ENCODE measurements around the gene MCTP1. TPM values are rescaled to one million over a fixed set of nuclear protein-coding genes. Genes with fewer than 3 reads are reported as not detected.

The MCTP1 gene
- total RNA-seq, 1 experiment from 2014 or later, result 25.8 TPM

DNA sequence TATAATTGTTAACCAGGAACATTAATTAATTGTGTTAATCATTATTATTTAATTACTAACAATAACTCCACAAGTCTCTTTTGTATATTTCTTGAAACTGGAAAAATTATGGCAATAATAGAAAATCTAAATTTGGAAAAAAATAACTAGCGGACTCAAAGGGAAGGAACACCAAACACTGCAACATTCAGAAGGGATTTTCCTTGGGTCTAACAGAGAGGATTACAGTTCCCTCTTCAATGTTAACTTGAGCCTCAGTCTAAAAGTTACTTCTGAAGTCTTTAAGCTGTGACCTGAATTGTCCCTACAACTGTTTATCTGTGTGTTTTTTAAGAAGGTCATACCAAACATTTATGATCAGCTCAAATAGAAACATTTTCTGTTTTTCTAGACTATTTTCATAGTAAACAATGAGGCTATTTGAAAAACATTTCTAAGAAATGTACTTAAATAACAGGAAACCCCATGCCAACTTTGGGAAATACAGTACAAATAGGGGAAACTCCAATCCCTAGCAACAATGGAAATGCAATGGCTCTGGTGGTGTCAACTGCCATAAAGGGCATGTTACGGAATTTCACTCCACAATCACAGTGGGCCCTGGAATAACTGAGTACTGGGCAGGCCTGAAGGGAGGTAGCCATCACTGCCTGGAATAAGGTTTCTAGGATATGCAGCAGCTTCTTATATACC is 61.2 kb downstream of the MCTP1 start:
- BruUV-seq (replicated peaks), result no TSS peak
- CTCF ChIA-PET, result no interaction called here
- H3K27ac ChIP-seq (ENCODE audit: low read depth, low read length, poor library complexity, severe bottlenecking), result no peak overlapping the region

DNA sequence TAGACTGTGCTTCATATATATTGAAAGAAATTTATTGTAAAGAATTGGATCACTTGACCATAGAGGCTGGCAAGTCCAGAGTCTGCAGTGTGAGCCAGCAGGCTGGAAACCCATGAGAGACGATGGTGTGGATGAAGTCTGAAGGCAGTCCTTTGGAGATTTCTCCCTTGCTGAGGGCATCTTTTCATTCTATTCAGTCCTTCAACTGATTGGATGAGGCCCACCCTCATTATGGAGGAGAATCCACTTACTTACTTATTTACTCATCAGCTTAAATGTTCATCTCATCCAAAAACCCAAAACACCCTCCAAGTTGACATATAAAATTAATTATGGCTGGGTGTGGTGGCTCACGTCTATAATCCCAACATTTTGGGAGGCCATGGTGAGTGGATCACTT is 62.1 kb downstream of the MCTP1 start:
- H3K4me3 ChIP-seq (ENCODE audit: low read depth, low read length, poor library complexity, severe bottlenecking), result no peak overlapping the region
- POLR2A ChIA-PET (ENCODE audit: low non-redundant PET), result interaction anchor here (0.5 kb wide), 1 partner anchor 31 kb away, joined by 3 read pairs; no protein-coding TSS in a partner anchor
- H3K27ac ChIP-seq (ENCODE audit: low read depth, low read length, poor library complexity, severe bottlenecking), result no peak overlapping the region
- intact Hi-C loops (cut with micrococcal nuclease; ENCODE audit: unreplicated experiment), result no loop called here
- H3K36me3 ChIP-seq (ENCODE audit: insufficient read depth, low read length, poor library complexity, severe bottlenecking), result no peaks in the 10 kb centered on the region
- CTCF ChIA-PET, result no interaction called here
- H3K27me3 ChIP-seq (replicated peaks; ENCODE audit: insufficient read depth, low read depth, low read length, poor library complexity), result no peaks in the 10 kb centered on the region
- BruUV-seq (replicated peaks), result no TSS peak
- no peaks in the 10 kb centered on the region for H3K9me3 ChIP-seq (ENCODE audit: low read depth, low read length, poor library complexity, severe bottlenecking)
- no peak for DNase-seq (ENCODE audit: low spot score)
- H3K4me1 ChIP-seq (ENCODE audit: insufficient read depth, low read length, poor library complexity, severe bottlenecking), result no peaks in the 10 kb centered on the region
- no peak for TF ChIP-seq EZH2 (IDR thresholded peaks at IDR 0.05; ENCODE audit: borderline replicate concordance, low read depth, low read length, poor library complexity, severe bottlenecking)
- TF ChIP-seq, protein P1, sequence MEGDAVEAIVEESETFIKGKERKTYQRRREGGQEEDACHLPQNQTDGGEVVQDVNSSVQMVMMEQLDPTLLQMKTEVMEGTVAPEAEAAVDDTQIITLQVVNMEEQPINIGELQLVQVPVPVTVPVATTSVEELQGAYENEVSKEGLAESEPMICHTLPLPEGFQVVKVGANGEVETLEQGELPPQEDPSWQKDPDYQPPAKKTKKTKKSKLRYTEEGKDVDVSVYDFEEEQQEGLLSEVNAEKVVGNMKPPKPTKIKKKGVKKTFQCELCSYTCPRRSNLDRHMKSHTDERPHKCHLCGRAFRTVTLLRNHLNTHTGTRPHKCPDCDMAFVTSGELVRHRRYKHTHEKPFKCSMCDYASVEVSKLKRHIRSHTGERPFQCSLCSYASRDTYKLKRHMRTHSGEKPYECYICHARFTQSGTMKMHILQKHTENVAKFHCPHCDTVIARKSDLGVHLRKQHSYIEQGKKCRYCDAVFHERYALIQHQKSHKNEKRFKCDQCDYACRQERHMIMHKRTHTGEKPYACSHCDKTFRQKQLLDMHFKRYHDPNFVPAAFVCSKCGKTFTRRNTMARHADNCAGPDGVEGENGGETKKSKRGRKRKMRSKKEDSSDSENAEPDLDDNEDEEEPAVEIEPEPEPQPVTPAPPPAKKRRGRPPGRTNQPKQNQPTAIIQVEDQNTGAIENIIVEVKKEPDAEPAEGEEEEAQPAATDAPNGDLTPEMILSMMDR (conservative IDR thresholded peaks at IDR 0.05; ENCODE audit: low read depth, low read length), result no peak

More for the DNA sequence above, 61.2 kb downstream of the MCTP1 start:
- Histone ChIP-seq H3K4me1 (ENCODE audit: insufficient read depth, low read length, poor library complexity, severe bottlenecking) (no peaks in the 10 kb centered on the region), H3K27me3 (replicated peaks; ENCODE audit: insufficient read depth, low read depth, low read length, poor library complexity) (no peaks in the 10 kb centered on the region), H3K4me3 (ENCODE audit: low read depth, low read length, poor library complexity, severe bottlenecking) (no peak overlapping the region), H3K9me3 (ENCODE audit: low read depth, low read length, poor library complexity, severe bottlenecking) (no peaks in the 10 kb centered on the region), H3K36me3 (ENCODE audit: insufficient read depth, low read length, poor library complexity, severe bottlenecking) (no peaks in the 10 kb centered on the region)
- no peak for TF ChIP-seq EZH2 (IDR thresholded peaks at IDR 0.05; ENCODE audit: borderline replicate concordance, low read depth, low read length, poor library complexity, severe bottlenecking)
- TF ChIP-seq, protein P1 (conservative IDR thresholded peaks at IDR 0.05; ENCODE audit: low read depth, low read length), result no peak
- intact Hi-C loops (cut with micrococcal nuclease; ENCODE audit: unreplicated experiment), result no loop called here
- POLR2A ChIA-PET (ENCODE audit: low non-redundant PET), result no interaction called here
- DNase-seq (ENCODE audit: low spot score), result no peak

DNA sequence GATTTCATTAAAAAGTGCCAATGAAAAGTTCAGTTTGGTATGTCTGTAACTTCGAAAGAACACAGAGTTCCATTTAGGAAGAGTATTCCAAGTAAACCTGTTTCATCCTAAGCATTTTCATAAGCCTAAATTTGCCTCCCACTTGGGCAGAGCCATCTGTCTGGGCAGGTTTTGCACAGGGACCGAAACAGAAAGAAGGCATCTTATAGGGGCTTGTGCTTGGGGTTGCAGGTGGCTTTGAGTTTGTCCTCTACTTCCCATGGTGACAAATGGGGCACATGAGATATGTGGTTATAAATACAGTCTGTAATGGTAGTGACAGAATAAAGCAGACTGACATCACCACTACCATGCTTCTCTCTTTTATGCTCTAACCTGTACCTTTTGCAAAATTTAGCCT is 63.7 kb downstream of the MCTP1 start:
- TF ChIP-seq, protein P1 (conservative IDR thresholded peaks at IDR 0.05; ENCODE audit: low read depth, low read length), result no peak
- TF ChIP-seq EZH2 (IDR thresholded peaks at IDR 0.05; ENCODE audit: borderline replicate concordance, low read depth, low read length, poor library complexity, severe bottlenecking), result no peak
- no peaks in the 10 kb centered on the region for H3K4me1 ChIP-seq (ENCODE audit: insufficient read depth, low read length, poor library complexity, severe bottlenecking)
- DNase-seq (ENCODE audit: low spot score), result no peak
- intact Hi-C loops (cut with micrococcal nuclease; ENCODE audit: unreplicated experiment), result no loop called here
- ChIA-PET CTCF (no interaction called here), POLR2A (ENCODE audit: low non-redundant PET) (no interaction called here)
- H3K36me3 ChIP-seq (ENCODE audit: insufficient read depth, low read length, poor library complexity, severe bottlenecking), result no peaks in the 10 kb centered on the region
- no TSS peak for BruUV-seq (replicated peaks)
- no peak overlapping the region for H3K27ac ChIP-seq (ENCODE audit: low read depth, low read length, poor library complexity, severe bottlenecking)
- H3K27me3 ChIP-seq (replicated peaks; ENCODE audit: insufficient read depth, low read depth, low read length, poor library complexity), result no peaks in the 10 kb centered on the region
- H3K4me3 ChIP-seq (ENCODE audit: low read depth, low read length, poor library complexity, severe bottlenecking), result no peak overlapping the region
- H3K9me3 ChIP-seq (ENCODE audit: low read depth, low read length, poor library complexity, severe bottlenecking), result no peaks in the 10 kb centered on the region
